ENCODE data around the gene STARD3NL. TPM values are rescaled to one million over a fixed set of nuclear protein-coding genes. Genes with fewer than 3 reads are reported as not detected.
"Not testable (repeated sequence)": the region's sequence is repeated elsewhere in the genome, so short reads cannot be mapped to it uniquely, and the experiment has no call there.

Gene STARD3NL
- total and polyA plus RNA-seq, 2 of the 13 experiments (the other 11 are each of a cell fraction or from before 2014, with no cell fraction given): 37.3 to 42.3 TPM

GRCh38 chr7:38257350-38257677, 79.3 kb downstream of the STARD3NL start:
- H3K79me2 ChIP-seq (ENCODE audit: insufficient read depth, low read length): no peaks in the 10 kb centered on the region
- POLR2A ChIA-PET: no interaction called here
- H3K4me2 ChIP-seq (ENCODE audit: low read depth, low read length): no peak overlapping the region
- no peak for TF ChIP-seq RNF2 (conservative IDR thresholded peaks at IDR 0.05; ENCODE audit: low read depth)
- TF ChIP-seq ZNF276 (CRISPR knock-in tag; IDR thresholded peaks at IDR 0.05; ENCODE audit: low read depth): no peak
- TF ChIP-seq, protein P1, sequence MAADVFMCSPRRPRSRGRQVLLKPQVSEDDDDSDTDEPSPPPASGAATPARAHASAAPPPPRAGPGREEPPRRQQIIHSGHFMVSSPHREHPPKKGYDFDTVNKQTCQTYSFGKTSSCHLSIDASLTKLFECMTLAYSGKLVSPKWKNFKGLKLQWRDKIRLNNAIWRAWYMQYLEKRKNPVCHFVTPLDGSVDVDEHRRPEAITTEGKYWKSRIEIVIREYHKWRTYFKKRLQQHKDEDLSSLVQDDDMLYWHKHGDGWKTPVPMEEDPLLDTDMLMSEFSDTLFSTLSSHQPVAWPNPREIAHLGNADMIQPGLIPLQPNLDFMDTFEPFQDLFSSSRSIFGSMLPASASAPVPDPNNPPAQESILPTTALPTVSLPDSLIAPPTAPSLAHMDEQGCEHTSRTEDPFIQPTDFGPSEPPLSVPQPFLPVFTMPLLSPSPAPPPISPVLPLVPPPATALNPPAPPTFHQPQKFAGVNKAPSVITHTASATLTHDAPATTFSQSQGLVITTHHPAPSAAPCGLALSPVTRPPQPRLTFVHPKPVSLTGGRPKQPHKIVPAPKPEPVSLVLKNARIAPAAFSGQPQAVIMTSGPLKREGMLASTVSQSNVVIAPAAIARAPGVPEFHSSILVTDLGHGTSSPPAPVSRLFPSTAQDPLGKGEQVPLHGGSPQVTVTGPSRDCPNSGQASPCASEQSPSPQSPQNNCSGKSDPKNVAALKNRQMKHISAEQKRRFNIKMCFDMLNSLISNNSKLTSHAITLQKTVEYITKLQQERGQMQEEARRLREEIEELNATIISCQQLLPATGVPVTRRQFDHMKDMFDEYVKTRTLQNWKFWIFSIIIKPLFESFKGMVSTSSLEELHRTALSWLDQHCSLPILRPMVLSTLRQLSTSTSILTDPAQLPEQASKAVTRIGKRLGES (CRISPR knock-in tag; IDR thresholded peaks at IDR 0.05; ENCODE audit: borderline replicate concordance): no peak
- TF ChIP-seq ZMYM2 (CRISPR knock-in tag; IDR thresholded peaks at IDR 0.05): no peak
- TF ChIP-seq BHLHE40 (IDR thresholded peaks at IDR 0.05; ENCODE audit: low read length): no peak
- TF ChIP-seq KMT2B (CRISPR knock-in tag; IDR thresholded peaks at IDR 0.05): no peak
- TF ChIP-seq ZNF878 (CRISPR knock-in tag; IDR thresholded peaks at IDR 0.05): no peak
- no peak for TF ChIP-seq RXRA (CRISPR knock-in tag; IDR thresholded peaks at IDR 0.05)
- TF ChIP-seq ZNF431 (CRISPR knock-in tag; IDR thresholded peaks at IDR 0.05; ENCODE audit: borderline replicate concordance, low read depth): no peak
- TF ChIP-seq, protein P2, sequence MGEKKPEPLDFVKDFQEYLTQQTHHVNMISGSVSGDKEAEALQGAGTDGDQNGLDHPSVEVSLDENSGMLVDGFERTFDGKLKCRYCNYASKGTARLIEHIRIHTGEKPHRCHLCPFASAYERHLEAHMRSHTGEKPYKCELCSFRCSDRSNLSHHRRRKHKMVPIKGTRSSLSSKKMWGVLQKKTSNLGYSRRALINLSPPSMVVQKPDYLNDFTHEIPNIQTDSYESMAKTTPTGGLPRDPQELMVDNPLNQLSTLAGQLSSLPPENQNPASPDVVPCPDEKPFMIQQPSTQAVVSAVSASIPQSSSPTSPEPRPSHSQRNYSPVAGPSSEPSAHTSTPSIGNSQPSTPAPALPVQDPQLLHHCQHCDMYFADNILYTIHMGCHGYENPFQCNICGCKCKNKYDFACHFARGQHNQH (CRISPR knock-in tag; IDR thresholded peaks at IDR 0.05): no peak
- no peak overlapping the region for H3K4me3 ChIP-seq (replicated peaks in 1 of 3; ENCODE audit: insufficient read depth in 1 of 3, low read depth in 2 of 3, low read length in 3 of 3)
- intact Hi-C loops (cut with micrococcal nuclease; ENCODE audit: unreplicated experiment): no loop called here
- H3K27ac ChIP-seq (ENCODE audit: extremely low read length, insufficient read depth, low read length): no peak overlapping the region
- FAIRE-seq (no peak), ATAC-seq (no peak), DNase-seq (ENCODE audit: low spot score) (no peak)
- CTCF ChIA-PET (ENCODE audit: low intra/inter-chr PET ratio, low total read pairs): no interaction called here
- H3K27me3 ChIP-seq (ENCODE audit: control insufficient read depth in 1 of 2, insufficient read depth in 2 of 2, low read length in 2 of 2): no peaks in the 10 kb centered on the region; a peak in 1 of 5 replicates
- no peaks in the 10 kb centered on the region for H3K9me3 ChIP-seq (ENCODE audit: low read length)
- no peak overlapping the region for H3K9ac ChIP-seq (ENCODE audit: insufficient read depth, low read depth, low read length)
- H3K4me1 ChIP-seq (ENCODE audit: insufficient read depth, low read length): no peaks in the 10 kb centered on the region
- H2AFZ ChIP-seq (ENCODE audit: low read length): no peak overlapping the region
- in situ Hi-C loops (cut with HindIII; ENCODE audit: extremely low pct_ligation_motif_present, low pct_unique_long_range_greater_than_20kb): no loop called here
- H4K20me1 ChIP-seq (ENCODE audit: insufficient read depth, low read length): no peaks in the 10 kb centered on the region
- 24% methylated on average over 2 of the region's 2 CpGs for WGBS (ENCODE audit: low lambda C conversion rate)
- BruUV-seq (replicated peaks): no TSS peak
- no peaks in the 10 kb centered on the region for H3K36me3 ChIP-seq (replicated peaks in 1 of 2; ENCODE audit: control insufficient read depth in 1 of 2, insufficient read depth in 2 of 2, low read length in 2 of 2)

GRCh38 chr7:38259157-38259556, 81.1 kb downstream of the STARD3NL start:
- FAIRE-seq; BruUV-seq (replicated peaks): not testable (repeated sequence)

More at GRCh38 chr7:38259157-38259556, 81.1 kb downstream of the STARD3NL start:
- H3K9me3 ChIP-seq (ENCODE audit: low read length); H3K9ac ChIP-seq (ENCODE audit: insufficient read depth, low read depth, low read length); POLR2A ChIA-PET; H3K36me3 ChIP-seq (replicated peaks in 1 of 2; ENCODE audit: control insufficient read depth in 1 of 2, insufficient read depth in 2 of 2, low read length in 2 of 2); DNase-seq (ENCODE audit: low spot score); H3K4me3 ChIP-seq (replicated peaks in 1 of 3; ENCODE audit: insufficient read depth in 1 of 3, low read depth in 2 of 3, low read length in 3 of 3); H3K4me1 ChIP-seq (ENCODE audit: insufficient read depth, low read length); H2AFZ ChIP-seq (ENCODE audit: low read length); intact Hi-C loops (cut with micrococcal nuclease; ENCODE audit: unreplicated experiment); H3K4me2 ChIP-seq (ENCODE audit: low read depth, low read length); H3K79me2 ChIP-seq (ENCODE audit: insufficient read depth, low read length); H3K27ac ChIP-seq (ENCODE audit: extremely low read length, insufficient read depth, low read length); ATAC-seq; CTCF ChIA-PET (ENCODE audit: low intra/inter-chr PET ratio, low total read pairs); H3K27me3 ChIP-seq (ENCODE audit: control insufficient read depth in 1 of 2, insufficient read depth in 2 of 2, low read length in 2 of 2); H4K20me1 ChIP-seq (ENCODE audit: insufficient read depth, low read length); in situ Hi-C loops (cut with HindIII; ENCODE audit: extremely low pct_ligation_motif_present, low pct_unique_long_range_greater_than_20kb): not testable (repeated sequence)
- 45% methylated on average over 7 of the region's 8 CpGs for WGBS (ENCODE audit: low lambda C conversion rate)
